Lower leg skin (tissue), 3 donors: Measurements from ENCODE around the gene TMEM200A.

Source experiments
- POLR2A ChIP-seq, 2 donors: fragments of 450-650 bp; IDR thresholded peaks; one replicate each; pipeline ENCODE4 v1.6.1; 2016 to 2017; ENCODE audit warnings: antibody characterized with exemption in 2 of 2, mild to moderate bottlenecking in 1 of 2, moderate library complexity in 1 of 2
- TF ChIP-seq, protein P1 (sequence below), 3 donors: fragments of 450-650 bp; IDR thresholded peaks; one replicate each; pipeline ENCODE4 v1.5.1; 2016; ENCODE audit warnings: antibody characterized with exemption in 3 of 3, mild to moderate bottlenecking in 3 of 3, moderate library complexity in 2 of 3

DNA sequence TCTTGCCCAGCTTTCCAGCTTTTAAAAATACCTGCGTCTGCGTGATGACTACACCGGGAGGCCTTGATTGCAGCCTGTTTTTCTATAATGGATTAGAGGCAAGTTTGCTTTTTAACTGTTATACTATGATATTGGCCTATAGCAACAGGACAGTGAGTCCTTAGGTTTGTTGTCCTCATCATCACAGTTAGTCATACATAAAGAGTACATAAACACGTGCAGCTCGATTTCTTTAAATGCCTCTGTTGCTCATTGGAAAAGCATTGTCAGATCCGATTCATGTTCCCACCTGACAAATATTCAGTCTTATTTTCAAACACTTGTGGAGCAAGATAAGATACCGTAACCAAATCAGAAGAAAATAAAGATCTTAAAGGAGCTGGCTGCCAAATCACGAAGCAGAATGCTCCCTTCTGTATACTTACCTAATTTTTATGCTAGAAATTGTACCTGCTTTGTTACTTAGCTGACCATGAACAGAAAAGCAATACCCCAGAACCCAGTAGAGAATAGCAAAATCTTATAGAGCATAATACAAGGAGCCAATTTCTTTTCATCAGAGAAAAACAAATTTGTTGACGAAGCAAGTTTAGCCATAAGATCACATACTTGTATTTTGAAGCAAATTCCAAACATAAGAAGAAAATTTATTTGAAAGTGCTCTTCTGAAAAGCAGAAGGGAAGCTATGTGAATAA, 100.4 kb downstream of the TMEM200A start:
- TF ChIP-seq, protein P1, sequence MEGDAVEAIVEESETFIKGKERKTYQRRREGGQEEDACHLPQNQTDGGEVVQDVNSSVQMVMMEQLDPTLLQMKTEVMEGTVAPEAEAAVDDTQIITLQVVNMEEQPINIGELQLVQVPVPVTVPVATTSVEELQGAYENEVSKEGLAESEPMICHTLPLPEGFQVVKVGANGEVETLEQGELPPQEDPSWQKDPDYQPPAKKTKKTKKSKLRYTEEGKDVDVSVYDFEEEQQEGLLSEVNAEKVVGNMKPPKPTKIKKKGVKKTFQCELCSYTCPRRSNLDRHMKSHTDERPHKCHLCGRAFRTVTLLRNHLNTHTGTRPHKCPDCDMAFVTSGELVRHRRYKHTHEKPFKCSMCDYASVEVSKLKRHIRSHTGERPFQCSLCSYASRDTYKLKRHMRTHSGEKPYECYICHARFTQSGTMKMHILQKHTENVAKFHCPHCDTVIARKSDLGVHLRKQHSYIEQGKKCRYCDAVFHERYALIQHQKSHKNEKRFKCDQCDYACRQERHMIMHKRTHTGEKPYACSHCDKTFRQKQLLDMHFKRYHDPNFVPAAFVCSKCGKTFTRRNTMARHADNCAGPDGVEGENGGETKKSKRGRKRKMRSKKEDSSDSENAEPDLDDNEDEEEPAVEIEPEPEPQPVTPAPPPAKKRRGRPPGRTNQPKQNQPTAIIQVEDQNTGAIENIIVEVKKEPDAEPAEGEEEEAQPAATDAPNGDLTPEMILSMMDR (IDR thresholded peaks at IDR 0.05): no peak
- TF ChIP-seq POLR2A (IDR thresholded peaks at IDR 0.05): no peak
